Measurements from ENCODE around the gene PPL.
A peak's percentile ranks its signal among the peaks of the same experiment; 100 is the strongest.

Gene PPL

GRCh38 chr16:4855371-4855770 is 81.6 kb downstream of the PPL start:
- Histone ChIP-seq H3K27ac (no peak overlapping the region), H3K79me2 (ENCODE audit: insufficient read depth, low read depth) (peaks cover 30% of the 10 kb centered on the region), H3K4me3 (IDR thresholded peaks at IDR 0.05; ENCODE audit: insufficient read depth, low read depth, low read length) (no peak overlapping the region), H4K20me1 (ENCODE audit: insufficient read depth) (peaks cover 9% of the 10 kb centered on the region), H3K27me3 (ENCODE audit: insufficient read depth, low read depth) (no peaks in the 10 kb centered on the region), H3K4me2 (no peak overlapping the region), H3K9ac (no peak overlapping the region), H3K36me3 (ENCODE audit: insufficient read depth) (peaks cover 11% of the 10 kb centered on the region; the same call in 1 of the 2 replicates), H2AFZ (ENCODE audit: low read depth) (no peak overlapping the region), H3K4me1 (ENCODE audit: low read depth, poor library complexity, severe bottlenecking) (peaks cover 14% of the 10 kb centered on the region)
- TF ChIP-seq CTCF (conservative IDR thresholded peaks at IDR 0.05; ENCODE audit: low read depth, low read length), result no peak

DNA sequence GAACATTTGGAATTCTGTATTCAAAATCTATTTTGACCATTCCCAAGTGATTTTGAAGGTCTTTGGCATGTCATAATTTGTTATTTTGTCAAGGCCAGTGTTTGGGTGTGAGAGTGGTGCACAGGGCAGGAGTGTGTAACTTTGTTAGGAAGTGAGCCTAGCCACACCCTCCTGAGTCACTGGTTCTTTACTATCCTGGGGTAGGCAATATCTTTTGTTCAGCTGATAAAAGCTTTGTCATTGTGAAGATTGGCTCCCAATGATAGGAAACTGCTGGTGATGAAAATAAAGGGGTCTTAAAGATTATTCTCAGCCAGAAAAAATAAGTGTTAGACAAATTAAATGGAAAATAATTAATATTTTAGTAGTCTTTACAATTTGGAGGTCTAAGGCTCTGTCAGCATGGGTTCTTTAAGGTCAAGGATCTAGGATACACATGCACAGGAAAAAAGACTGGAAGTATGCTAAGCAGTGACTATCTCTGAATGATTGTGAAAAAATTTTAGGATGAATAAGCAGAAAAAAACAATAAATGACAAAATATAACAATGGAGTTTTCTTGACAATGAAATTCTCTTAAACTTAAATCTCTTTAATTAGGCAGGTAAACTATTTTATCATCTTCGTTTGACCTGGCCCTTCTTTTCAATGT is 84.6 kb downstream of the PPL start:
- Histone ChIP-seq H3K9ac (no peak overlapping the region), H3K4me2 (no peak overlapping the region), H3K27me3 (ENCODE audit: insufficient read depth, low read depth) (no peaks in the 10 kb centered on the region), H3K4me3 (IDR thresholded peaks at IDR 0.05; ENCODE audit: insufficient read depth, low read depth, low read length) (no peak overlapping the region), H3K27ac (no peak overlapping the region), H4K20me1 (ENCODE audit: insufficient read depth) (peaks cover 9% of the 10 kb centered on the region), H3K4me1 (ENCODE audit: low read depth, poor library complexity, severe bottlenecking) (peaks cover 32% of the 10 kb centered on the region), H2AFZ (ENCODE audit: low read depth) (no peak overlapping the region), H3K36me3 (ENCODE audit: insufficient read depth) (peaks cover 11% of the 10 kb centered on the region; the same call in 1 of the 2 replicates), H3K79me2 (ENCODE audit: insufficient read depth, low read depth) (peaks cover 56% of the 10 kb centered on the region)
- no peak for TF ChIP-seq CTCF (conservative IDR thresholded peaks at IDR 0.05; ENCODE audit: low read depth, low read length)

DNA sequence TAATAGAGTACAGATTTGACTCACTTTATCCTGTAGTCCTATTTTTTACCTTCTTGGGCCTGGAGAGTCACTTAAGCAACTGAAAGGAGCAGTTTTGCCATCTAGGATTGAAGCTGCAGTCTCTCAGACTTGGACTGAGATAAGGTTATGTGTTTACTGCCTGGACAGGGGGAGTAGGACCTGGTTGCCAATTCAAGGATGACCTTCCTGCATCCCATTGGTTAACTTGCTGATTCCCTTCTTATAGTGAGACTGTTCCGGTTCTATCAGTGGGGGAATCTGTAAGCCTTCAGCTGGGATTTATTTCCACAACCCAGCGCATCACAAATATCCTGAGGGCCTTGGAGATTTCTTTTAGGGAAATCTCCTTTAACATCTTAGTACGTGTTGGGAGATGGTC is 86.7 kb downstream of the PPL start:
- Histone ChIP-seq H3K79me2 (ENCODE audit: insufficient read depth, low read depth) (peaks cover 74% of the 10 kb centered on the region), H3K4me1 (ENCODE audit: low read depth, poor library complexity, severe bottlenecking) (peaks cover 42% of the 10 kb centered on the region), H3K4me2 (peak overlapping the region; percentile 95), H3K9ac (no peak overlapping the region), H3K36me3 (ENCODE audit: insufficient read depth) (peaks cover 11% of the 10 kb centered on the region; the same call in 1 of the 2 replicates), H2AFZ (ENCODE audit: low read depth) (no peak overlapping the region), H4K20me1 (ENCODE audit: insufficient read depth) (peaks cover 9% of the 10 kb centered on the region), H3K4me3 (IDR thresholded peaks at IDR 0.05; ENCODE audit: insufficient read depth, low read depth, low read length) (no peak overlapping the region), H3K27ac (no peak overlapping the region), H3K27me3 (ENCODE audit: insufficient read depth, low read depth) (no peaks in the 10 kb centered on the region)
- TF ChIP-seq CTCF (conservative IDR thresholded peaks at IDR 0.05; ENCODE audit: low read depth, low read length), result no peak

GRCh38 chr16:4847774-4848587 is 89.0 kb downstream of the PPL start:
- H3K27ac ChIP-seq, result peak overlapping the region; percentile 77

More at GRCh38 chr16:4847774-4848587, 89.0 kb downstream of the PPL start:
- Histone ChIP-seq H3K36me3 (ENCODE audit: insufficient read depth) (peaks cover 10% of the 10 kb centered on the region; the same call in 1 of the 2 replicates), H2AFZ (ENCODE audit: low read depth) (peak overlapping the region; percentile 69), H3K4me1 (ENCODE audit: low read depth, poor library complexity, severe bottlenecking) (peaks cover 46% of the 10 kb centered on the region), H3K9ac (peak overlapping the region; percentile 90), H4K20me1 (ENCODE audit: insufficient read depth) (peaks cover 9% of the 10 kb centered on the region), H3K79me2 (ENCODE audit: insufficient read depth, low read depth) (peaks cover 89% of the 10 kb centered on the region), H3K27me3 (ENCODE audit: insufficient read depth, low read depth) (no peaks in the 10 kb centered on the region), H3K4me3 (IDR thresholded peaks at IDR 0.05; ENCODE audit: insufficient read depth, low read depth, low read length) (no peak overlapping the region), H3K4me2 (peak overlapping the region; percentile 95)
- TF ChIP-seq CTCF (conservative IDR thresholded peaks at IDR 0.05; ENCODE audit: low read depth, low read length), result no peak

Measured in KMS-11 (cell line).